GM10266 (cell line): ENCODE results near the gene TRPM8.

ENCODE experiments used
- DNase-seq: peaks from one replicate; pipeline ENCODE4 v3.0.0; 2012; ENCODE audit errors: extremely low spot score
- TF ChIP-seq, protein P1 (sequence below): IDR thresholded peaks from 2 replicates; pipeline ENCODE4 v1.5.1; 2012; ENCODE audit warnings: mild to moderate bottlenecking, low read depth; ENCODE audit not compliant: control insufficient read depth, insufficient read depth; ENCODE audit errors: missing control alignments

TRPM8 gene

DNA sequence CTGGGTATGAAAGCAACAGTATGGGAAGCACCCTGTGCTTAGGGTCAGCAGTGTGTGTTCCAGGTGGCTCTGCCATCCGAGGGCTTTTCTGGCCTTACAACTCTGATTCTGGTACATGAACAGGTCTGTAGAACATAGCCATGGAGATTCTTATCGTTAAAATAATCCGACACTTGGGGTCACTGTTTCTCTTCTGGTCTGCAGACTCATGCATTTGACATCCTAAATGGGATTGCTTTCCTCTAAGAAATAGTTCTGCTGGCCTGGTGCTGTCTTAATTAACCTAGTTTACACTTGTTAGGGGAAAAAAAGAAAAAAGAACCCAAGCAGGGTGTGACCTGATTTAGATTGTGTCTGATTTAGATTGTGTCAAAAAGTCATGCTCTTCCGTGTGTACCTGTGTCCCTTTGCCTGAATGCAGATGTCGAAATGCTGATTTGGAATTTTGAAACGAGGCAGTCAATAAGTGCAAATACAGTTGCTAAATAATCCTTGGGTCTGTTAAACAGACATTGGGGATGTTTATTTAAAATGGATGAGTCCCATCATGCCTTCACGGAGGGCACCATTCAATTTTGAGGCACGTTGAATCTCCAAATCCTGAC lies 59.6 kb downstream of the TRPM8 start:
- TF ChIP-seq, protein P1, sequence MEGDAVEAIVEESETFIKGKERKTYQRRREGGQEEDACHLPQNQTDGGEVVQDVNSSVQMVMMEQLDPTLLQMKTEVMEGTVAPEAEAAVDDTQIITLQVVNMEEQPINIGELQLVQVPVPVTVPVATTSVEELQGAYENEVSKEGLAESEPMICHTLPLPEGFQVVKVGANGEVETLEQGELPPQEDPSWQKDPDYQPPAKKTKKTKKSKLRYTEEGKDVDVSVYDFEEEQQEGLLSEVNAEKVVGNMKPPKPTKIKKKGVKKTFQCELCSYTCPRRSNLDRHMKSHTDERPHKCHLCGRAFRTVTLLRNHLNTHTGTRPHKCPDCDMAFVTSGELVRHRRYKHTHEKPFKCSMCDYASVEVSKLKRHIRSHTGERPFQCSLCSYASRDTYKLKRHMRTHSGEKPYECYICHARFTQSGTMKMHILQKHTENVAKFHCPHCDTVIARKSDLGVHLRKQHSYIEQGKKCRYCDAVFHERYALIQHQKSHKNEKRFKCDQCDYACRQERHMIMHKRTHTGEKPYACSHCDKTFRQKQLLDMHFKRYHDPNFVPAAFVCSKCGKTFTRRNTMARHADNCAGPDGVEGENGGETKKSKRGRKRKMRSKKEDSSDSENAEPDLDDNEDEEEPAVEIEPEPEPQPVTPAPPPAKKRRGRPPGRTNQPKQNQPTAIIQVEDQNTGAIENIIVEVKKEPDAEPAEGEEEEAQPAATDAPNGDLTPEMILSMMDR = peak; percentile 34
- peak; percentile 36 for DNase-seq

DNA sequence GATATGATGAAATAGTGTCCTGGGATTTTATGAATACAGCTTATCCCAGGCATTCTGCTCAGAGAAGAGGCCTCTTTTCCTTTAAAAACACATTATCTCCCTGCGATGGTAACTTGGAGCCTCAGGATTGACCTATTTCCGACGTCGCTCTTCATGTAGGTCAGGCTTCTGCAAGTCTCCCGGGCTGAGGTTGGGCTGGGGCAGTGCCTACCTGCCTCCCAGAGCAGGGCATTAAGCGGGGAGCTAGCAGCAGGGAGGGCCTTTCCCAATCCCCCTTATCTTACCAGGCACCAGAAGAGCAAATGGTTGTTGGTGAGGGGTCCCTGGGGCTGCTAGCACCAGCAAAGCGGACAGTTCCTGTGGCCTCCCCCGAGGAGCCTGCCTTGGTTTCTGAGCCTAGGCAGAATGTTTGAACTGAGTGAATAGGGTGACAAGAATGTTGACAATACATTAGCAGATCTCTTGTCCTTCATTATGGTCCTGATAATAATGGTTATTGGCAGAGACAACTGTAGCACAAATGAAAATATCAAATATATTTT lies 60.2 kb downstream of the TRPM8 start:
- TF ChIP-seq, protein P1 = no peak
- DNase-seq = no peak

DNA sequence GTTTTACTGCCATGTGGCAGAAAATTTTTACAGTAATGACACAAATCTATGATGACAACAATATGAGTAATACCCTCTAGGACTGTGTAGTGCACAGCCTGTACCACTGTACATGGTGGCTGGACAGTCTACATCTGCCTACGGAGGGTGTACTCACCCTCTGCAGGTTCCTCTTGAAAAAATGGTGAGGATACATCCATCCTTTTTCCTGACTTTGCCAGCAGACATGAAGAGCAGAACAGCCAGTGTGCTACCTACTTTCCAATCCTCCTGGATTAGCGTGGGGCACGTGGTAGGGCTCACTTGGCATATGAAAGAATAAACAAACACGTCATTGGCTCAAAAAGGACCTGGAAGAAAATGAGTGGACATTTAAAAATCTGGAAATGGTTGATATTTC lies 62.6 kb downstream of the TRPM8 start:
- no peak for DNase-seq

DNA sequence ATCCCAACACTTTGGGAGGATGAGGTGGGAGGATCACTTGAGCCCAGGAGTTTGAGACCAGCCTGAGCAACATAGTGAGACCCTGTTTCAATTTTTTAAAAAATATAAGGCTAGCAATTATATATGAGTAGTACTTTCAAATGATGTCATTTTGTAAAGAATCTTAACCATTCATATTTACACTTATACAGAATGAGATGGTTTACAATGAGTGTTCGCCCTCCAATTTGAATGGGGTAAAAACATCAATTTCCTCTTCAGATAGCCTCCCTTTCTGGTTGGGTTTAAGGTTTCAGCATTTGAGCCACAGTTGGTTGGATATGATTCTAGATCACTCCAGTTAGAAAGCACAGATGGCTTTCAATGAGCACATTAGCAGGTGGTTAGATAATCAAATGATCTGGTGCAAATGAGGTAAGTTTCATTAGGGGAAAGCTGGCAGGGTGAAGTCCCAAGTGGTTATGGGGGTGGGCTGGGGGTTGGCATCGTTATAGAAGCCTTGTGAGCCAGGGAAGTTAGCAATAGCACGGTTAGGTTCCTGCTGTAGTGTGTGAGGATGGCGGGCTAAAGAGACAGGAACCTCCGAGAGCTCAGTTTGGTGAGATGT lies 63.9 kb downstream of the TRPM8 start:
- TF ChIP-seq, protein P1 = no peak
- DNase-seq = no peak

More for the DNA sequence above, 62.6 kb downstream of the TRPM8 start:
- TF ChIP-seq, protein P1 = no peak

DNA sequence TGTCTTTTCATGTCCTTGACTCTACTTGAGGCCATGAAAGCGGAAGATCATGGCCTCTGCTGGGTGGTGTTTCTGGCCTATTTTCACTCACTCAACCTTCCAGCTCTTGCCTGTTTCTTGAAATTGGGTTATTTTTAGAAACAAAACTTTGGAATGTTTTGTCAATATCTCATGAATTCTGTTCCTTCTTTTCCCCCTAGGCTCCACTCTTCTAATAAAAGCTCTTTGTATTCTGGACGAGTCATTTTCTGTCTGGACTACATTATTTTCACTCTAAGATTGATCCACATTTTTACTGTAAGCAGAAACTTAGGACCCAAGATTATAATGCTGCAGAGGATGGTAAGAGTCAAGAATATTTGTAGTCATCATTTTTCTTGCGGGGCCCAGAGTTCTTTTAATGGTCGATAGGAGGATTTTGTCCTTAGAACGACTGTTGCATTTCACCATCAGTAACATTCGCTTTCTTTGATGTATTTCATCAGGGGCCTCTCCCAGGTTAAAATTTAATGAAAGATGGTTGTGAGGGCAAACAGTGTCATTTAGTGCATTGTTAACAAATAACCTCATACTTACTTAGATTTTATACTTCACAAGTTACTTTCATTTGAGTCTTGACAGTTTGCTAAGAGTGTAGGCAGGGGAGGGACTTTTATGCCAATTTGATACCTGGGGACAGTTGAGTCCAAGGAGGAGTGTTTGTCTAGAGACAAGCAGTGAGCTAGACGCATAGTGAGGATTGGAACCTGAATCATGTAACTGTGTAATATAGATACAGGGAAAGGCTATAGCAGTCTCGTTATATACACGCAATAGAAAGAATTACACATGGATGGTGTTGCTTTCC lies 64.6 kb downstream of the TRPM8 start:
- no peak for DNase-seq
- TF ChIP-seq, protein P1 = no peak

DNA sequence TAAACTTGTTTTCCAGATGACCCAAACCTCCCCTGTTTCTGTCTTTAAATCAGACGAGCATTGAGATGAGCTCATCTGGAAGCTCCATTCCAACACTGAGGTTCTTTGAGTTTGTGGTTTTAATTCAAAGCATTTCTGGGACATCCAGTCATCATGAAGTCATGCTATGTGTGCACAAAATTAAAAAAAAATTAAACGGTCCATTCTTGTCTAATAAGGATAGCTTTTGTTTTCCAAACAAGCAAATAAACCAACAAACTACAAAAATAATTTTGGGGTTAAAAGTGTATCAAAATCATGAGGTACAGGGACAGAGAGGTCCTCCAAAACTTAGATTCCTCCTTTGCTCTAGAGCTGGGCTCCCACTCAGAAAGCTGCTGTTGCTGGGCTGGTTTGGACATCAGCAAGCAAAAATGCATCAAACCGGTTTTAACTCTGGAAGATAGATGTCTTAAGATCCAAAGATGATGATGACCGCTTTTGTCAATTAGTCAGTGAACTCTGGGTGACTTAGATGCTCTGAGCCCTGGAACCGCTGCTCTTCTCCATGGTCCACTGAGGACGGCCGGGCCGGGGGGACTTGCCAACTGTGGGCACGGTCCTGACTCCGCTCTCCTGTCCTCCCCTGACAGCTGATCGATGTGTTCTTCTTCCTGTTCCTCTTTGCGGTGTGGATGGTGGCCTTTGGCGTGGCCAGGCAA lies 65.4 kb downstream of the TRPM8 start:
- no peak for DNase-seq
- TF ChIP-seq, protein P1 = no peak
